ACC112 (cell line): ENCODE measurements around the gene BIRC3.

Experiments
- H2AFZ ChIP-seq: fragments of 200-600 bp; sonication (generic); one replicate; pipeline ENCODE4 v1.6.0; 2017; ENCODE audit warnings: antibody characterized with exemption, low read length; ENCODE audit not compliant: unreplicated experiment
- H3K27ac ChIP-seq: fragments of 200-600 bp; sonication (generic); 2 replicates; pipeline ENCODE4 v1.5.1; 2014; ENCODE audit warnings: low read depth, mild to moderate bottlenecking, antibody characterized with exemption, low read length, moderate library complexity
- H3K27me3 ChIP-seq: fragments of 200-600 bp; sonication (generic); 2 replicates; pipeline ENCODE4 v1.6.1; 2014; ENCODE audit warnings: mild to moderate bottlenecking, antibody characterized with exemption, low read length, moderate library complexity, mixed read lengths; ENCODE audit not compliant: insufficient read depth
- H3K36me3 ChIP-seq: fragments of 200-600 bp; sonication (generic); 2 replicates; pipeline ENCODE4 v1.6.1; 2016; ENCODE audit warnings: mild to moderate bottlenecking, antibody characterized with exemption, low read length, moderate library complexity, mixed read lengths; ENCODE audit not compliant: insufficient read depth
- H3K4me1 ChIP-seq: fragments of 200-600 bp; sonication (generic); one replicate; pipeline ENCODE4 v1.6.1; 2016; ENCODE audit warnings: low read length, mixed read lengths; ENCODE audit not compliant: insufficient read depth, unreplicated experiment, control insufficient read depth
- H3K4me3 ChIP-seq: fragments of 200-600 bp; sonication (generic); 2 replicates; pipeline ENCODE4 v1.5.1; 2014; ENCODE audit warnings: mild to moderate bottlenecking, low read depth, low read length
- H3K79me2 ChIP-seq: fragments of 200-600 bp; sonication (generic); one replicate; pipeline ENCODE4 v1.6.0; 2016; ENCODE audit warnings: low read length; ENCODE audit not compliant: control insufficient read depth, unreplicated experiment, insufficient read depth

BIRC3 gene

DNA sequence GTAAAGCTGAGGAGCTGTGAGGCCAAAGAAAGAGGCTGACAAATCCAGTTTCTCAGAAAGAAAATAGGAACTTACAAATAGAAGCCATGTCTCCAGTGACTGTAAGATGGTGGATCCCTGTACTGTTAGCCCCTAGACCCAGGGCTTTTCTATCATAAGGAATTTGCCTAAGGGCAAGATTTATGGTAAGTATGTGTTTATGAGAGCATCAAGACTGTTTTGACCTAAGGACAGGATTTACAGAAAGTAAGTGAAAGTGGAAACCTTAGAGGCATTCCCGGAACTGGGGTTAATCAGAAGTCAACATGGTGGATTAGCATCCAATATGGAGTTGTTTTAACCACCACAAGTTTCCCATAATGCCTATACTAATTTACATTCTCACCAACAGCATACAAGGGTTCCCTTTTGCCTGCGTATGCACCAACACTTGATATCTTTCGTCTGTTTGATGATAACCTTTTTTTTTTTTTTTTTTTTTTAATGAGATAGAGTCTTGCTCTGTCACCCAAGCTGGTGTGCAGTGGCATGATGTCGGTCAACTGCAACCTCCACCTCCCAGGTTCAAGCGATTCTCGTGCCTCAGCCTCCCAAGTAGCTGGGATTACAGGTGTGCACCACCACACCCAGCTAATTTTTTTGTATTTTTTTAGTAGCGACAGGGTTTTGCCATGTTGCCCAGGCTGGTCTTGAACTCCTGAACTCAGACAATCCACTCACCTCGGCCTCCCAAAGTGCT, 69.9 kb downstream of the BIRC3 start:
- Histone ChIP-seq H3K4me3 (no peak overlapping the region), H3K4me1 (no peaks in the 10 kb centered on the region), H2AFZ (no peak overlapping the region), H3K27ac (no peak overlapping the region), H3K36me3 (peaks cover 18% of the 10 kb centered on the region), H3K27me3 (no peaks in the 10 kb centered on the region), H3K79me2 (peaks cover 11% of the 10 kb centered on the region)
